ENCODE results near the gene MAP3K2.

Gene MAP3K2

GRCh38 chr2:127261804-127262406 is 125.9 kb downstream of the MAP3K2 start:
- TF ChIP-seq JUND (IDR thresholded peaks at IDR 0.05; ENCODE audit: low read depth) = no peak
- no peak for DNase-seq (ENCODE audit: low read depth in 1 of 2, low spot score in 1 of 2)
- in situ Hi-C loops (cut with HindIII; ENCODE audit: low pct_unique_long_range_greater_than_20kb, low sequenced_read_pairs) = no loop called here

DNA sequence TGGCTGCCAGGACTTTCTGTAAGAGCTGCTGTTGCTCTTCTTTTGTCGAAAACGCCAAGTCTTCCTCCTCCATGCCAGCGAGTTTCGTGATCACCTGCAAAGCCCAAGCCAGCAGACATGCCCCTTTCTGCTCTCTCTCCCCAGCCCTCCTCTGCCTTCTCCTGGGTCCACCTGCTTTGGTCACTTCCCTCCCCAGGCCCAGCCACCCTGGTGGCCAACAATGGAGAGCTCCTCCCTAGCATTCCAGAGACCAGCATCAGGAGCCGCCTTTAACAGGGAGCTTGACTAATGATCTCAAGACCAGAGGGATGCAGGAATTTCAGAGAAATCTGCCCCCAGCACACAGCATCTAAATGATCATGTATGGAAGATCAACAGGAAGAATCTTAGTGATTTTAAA is 128.4 kb downstream of the MAP3K2 start:
- no peak for DNase-seq (ENCODE audit: low read depth in 1 of 2, low spot score in 1 of 2)
- in situ Hi-C loops (cut with HindIII; ENCODE audit: low pct_unique_long_range_greater_than_20kb, low sequenced_read_pairs) = no loop called here
- no peak for TF ChIP-seq JUND (IDR thresholded peaks at IDR 0.05; ENCODE audit: low read depth)

- TF ChIP-seq JUND (IDR thresholded peaks at IDR 0.05; ENCODE audit: low read depth) = no peak
- DNase-seq (ENCODE audit: low read depth in 1 of 2, low spot score in 1 of 2) = no peak
- in situ Hi-C loops (cut with HindIII; ENCODE audit: low pct_unique_long_range_greater_than_20kb, low sequenced_read_pairs) = no loop called here
These were observed 130.9 kb downstream of the MAP3K2 start for GRCh38 chr2:127256866-127257265.

- in situ Hi-C loops (cut with HindIII; ENCODE audit: low pct_unique_long_range_greater_than_20kb, low sequenced_read_pairs) = no loop called here
- DNase-seq (ENCODE audit: low read depth in 1 of 2, low spot score in 1 of 2) = no peak
- no peak for TF ChIP-seq JUND (IDR thresholded peaks at IDR 0.05; ENCODE audit: low read depth)
These were observed 131.4 kb downstream of the MAP3K2 start for GRCh38 chr2:127256381-127256780.

GRCh38 chr2:127255721-127256120 is 132.1 kb downstream of the MAP3K2 start:
- no peak for DNase-seq (ENCODE audit: low read depth in 1 of 2, low spot score in 1 of 2)
- in situ Hi-C loops (cut with HindIII; ENCODE audit: low pct_unique_long_range_greater_than_20kb, low sequenced_read_pairs) = no loop called here
- no peak for TF ChIP-seq JUND (IDR thresholded peaks at IDR 0.05; ENCODE audit: low read depth)

GRCh38 chr2:127255146-127255545 is 132.6 kb downstream of the MAP3K2 start:
- no peak for DNase-seq (ENCODE audit: low read depth in 1 of 2, low spot score in 1 of 2)
- in situ Hi-C loops (cut with HindIII; ENCODE audit: low pct_unique_long_range_greater_than_20kb, low sequenced_read_pairs) = no loop called here
- TF ChIP-seq JUND (IDR thresholded peaks at IDR 0.05; ENCODE audit: low read depth) = no peak

DNA sequence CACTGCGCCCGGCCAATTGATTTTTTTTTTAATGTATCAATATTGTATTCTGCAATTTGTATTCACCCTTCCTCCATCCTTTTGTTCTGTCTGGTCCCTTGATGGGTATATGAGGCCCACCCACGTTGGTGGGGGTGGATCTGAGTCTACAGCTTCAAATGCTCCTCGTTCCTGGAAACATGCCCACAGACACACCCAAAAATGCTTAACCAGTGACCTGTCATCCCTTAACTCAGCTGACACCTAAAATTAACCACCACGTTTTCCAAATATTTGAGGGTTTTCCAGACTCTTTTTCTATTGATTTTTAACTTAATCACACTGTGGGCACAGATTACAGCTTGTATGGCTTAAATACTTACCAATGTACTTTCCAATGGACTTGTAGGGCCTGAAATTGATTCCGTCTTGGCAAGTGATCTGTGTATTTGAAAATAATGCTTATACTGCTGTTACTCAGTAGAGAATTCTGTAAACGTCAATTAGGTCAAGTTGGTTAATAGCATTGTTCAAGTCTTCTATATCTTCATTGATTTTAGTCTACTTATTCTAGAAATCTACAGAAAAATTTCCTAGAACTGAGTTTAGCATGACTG is 133.3 kb downstream of the MAP3K2 start:
- no peak for DNase-seq (ENCODE audit: low read depth in 1 of 2, low spot score in 1 of 2)
- in situ Hi-C loops (cut with HindIII; ENCODE audit: low pct_unique_long_range_greater_than_20kb, low sequenced_read_pairs) = no loop called here
- TF ChIP-seq JUND (IDR thresholded peaks at IDR 0.05; ENCODE audit: low read depth) = no peak

Data from T47D (cell line).